Stimulated activated CD4-positive, alpha-beta T cell treated with anti-CD3 and anti-CD28 coated beads, Interleukin-4, amount 100 ng/mL, for 48 hours (primary cell): ENCODE measurements around the gene SLC10A3.

ENCODE experiments used
- DNase-seq, 2 donors: peaks; one replicate each; pipeline ENCODE4 v3.0.0-alpha.2; 2020; ENCODE audit warnings: low read depth in 2 of 2

Gene SLC10A3

GRCh38 chrX:154465601-154466000 lies 24.8 kb downstream of the SLC10A3 start:
- DNase-seq = no peak

DNA sequence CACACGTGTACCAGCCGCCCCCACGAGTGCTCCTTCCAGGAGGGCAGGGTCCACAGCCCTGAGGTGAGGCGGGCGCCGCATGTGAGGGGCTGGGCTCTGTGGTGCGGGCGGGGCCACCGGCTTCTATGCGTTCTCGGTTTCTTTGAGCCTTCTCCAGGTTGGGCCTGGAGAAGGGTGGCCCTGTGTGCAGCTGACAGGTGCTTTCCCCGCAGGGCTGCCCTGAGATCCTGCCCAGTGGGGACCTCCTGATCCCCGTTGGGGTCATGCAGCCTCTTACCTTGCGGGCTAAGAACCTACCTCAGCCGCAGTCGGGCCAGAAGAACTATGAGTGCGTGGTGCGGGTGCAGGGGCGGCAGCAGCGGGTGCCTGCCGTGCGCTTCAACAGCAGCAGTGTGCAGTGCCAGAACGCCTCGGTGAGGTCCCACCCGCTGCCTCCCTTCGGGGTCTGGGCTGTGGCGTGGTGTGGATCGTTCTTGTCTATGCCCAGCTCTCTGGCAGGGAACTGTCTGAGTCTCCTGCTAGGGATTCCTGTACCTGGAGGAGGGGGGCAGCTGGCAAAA lies 25.5 kb downstream of the SLC10A3 start:
- DNase-seq = no peak

DNA sequence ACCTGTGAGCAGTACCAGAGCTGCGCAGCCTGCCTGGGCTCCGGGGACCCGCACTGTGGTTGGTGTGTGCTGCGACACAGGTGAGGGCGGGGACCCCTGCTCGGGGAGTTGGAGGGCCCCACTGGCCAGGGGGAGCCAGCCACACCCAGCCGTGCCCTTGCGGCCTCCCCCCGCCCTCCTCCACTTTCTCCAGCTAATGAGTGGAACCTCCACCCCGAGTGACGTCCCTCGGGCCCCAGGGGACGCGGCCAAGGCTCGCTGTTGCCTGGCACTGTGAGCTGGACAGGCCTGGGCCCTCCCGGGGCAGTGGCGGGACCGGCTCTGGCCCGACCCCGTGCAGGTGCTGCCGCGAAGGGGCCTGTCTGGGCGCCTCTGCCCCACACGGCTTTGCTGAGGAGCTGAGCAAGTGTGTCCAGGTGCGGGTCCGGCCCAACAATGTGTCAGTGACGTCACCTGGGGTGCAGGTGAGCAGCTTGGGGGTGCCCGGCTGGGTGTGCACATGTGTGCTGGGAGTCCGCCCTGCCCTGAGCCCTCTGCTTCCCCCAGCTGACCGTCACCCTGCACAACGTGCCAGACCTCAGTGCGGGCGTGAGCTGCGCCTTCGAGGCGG lies 26.7 kb downstream of the SLC10A3 start:
- DNase-seq = no peak

GRCh38 chrX:154462396-154462795 lies 28.0 kb downstream of the SLC10A3 start:
- no peak for DNase-seq

DNA sequence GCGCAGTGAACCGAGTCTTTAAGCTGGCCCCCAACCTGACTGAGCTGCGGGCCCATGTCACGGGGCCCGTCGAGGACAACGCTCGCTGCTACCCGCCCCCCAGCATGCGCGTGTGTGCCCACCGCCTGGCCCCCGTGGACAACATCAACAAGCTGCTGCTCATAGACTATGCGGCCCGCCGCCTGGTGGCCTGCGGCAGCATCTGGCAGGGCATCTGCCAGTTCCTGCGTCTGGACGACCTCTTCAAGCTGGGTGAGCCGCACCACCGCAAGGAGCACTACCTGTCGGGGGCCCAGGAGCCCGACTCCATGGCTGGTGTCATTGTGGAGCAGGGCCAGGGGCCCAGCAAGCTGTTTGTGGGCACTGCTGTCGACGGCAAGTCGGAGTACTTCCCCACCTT lies 30.1 kb downstream of the SLC10A3 start:
- DNase-seq = no peak

DNA sequence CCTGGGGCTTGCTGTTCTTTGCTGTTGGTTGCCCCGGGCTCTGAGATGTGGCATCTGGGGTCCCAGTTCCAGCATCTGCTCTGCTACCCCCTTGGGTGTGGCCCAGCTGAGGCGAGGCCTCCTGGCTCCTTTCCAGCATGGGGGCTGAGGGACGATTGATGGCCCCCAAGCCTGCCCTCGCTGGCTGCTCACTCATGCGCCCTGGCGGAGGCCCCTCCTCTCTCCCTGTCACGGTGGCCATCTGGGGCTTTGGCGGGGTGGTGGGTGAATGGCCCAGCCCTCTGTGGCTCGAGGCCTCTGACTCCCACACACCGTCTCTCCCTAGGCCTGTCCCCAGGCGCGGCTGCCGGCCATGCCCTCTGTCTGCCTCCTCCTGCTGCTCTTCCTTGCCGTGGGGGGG lies 30.6 kb downstream of the SLC10A3 start:
- DNase-seq = no peak

DNA sequence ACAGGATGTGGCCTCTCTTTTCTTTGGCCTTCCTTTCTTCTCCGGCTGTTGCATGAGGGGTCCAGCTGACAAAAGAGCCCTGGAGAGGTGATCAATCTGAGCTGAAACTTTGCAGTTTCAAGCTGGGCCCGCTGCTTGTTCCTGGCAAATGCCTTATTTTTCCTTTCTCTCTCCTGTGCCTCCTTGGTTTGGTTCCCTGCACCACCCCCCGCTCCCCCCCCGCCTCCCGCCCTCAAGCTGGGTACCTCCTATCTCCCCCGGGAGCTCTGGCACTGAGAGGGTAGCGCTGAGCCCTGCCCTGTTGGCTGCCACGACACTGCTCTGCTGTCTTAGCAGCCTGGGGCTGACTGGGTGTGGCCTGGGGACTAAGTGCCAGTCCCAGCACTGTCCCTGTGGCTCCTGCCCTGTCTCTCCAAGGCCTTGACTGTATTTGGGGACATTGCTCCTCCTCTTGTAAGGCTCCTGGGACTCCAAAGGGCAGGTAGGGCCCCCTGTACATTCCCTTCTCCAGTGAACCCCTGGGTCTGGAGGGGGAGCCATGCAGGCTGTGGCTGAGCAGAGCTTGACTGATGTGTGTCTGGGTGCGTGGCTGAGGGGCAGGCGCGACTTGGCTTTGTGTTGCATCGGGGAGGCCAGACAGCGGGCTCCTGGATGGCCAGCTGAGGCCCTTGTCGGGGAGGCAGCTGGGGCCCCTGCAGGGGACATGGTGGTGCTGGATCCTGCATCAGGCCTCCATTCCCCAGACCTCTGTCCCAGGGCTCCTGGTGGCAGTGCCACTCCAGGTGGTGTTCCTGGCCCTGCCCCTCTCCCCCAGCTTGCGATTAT lies 31.3 kb downstream of the SLC10A3 start:
- no peak for DNase-seq

DNA sequence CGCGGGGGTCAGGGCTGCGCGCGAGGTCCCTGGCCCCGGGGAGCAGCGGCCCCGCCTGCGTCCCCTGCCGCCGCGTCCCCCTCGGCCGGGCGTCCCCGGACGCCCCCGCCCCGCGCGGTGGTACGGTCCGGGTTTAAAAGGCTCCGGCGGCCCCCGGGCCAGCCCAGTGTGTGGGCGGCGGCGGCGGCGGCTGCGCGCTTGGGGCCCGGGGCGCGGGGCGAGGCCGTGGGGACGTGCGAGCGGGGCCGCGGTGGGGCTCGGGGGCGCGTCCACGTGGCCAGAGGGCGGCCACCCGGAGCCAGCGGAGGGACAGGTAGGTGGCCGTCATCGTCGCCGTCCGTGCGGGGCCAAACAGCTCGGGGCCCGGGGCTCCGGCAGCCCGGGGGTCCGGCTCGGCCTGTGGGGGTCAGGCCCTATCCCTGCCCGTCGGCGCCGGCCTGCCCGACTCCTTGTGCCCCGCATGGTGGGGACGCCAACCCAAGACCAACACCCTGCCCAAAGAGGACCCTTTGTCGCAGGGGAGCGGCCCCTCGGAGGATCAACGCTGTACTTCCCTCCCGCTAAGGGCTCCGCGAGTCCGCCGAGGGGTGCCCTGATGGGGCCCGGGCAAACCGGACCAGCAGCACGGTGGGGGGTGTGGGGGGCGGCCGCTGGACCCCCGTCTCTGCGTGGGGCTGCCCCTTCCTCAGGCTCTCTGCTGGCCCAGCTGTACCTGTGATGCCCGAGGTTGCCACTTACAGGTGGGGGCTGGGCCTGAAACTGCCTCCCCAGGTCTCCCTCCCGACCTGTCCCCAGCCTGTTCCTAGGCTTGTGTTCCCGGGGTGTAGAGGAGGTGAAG lies 32.1 kb downstream of the SLC10A3 start, which contains the start of gene PLXNA3:
TSS of gene PLXNA3 (plus strand) at position 166 of the 838 bp plus-strand sequence. CDS start 1,903 bp downstream, outside the sequence.
- DNase-seq = peak; percentile 48 to 54

DNA sequence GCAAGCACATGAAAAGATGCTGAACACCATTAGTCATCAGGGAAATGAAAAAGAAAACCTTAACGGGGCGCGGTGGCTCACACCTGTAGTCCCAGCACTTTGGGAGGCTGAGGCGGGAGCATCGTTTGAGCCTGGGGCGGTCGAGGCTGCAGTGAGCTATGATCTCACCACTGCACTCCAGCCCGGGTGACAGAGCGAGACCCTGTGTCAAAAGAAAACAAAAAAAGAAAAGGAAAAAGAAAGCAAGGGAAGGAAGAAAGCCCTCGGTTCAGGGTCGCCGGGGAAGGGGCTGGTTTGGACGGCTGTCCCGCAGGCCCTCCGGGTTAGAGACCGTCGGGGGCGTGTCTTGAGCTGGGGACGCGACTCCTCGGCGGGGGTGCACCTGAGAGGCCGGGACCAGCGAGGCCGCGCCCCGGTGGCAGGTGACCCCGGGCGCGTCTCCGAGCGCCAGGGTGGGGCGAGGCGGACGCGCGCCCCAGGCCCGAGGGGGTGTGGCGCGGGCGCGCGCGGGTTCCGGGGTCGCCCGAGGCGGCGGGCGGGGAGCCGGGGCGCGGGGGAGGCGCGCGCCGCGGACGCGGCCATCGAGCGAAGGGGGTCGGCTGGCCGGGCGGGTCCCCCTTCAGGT lies 32.8 kb downstream of the SLC10A3 start:
- DNase-seq = peak in 1 of 2 donors; percentile 27

GRCh38 chrX:154452823-154453222 lies 37.6 kb downstream of the SLC10A3 start:
- no peak for DNase-seq

GRCh38 chrX:154450312-154450711 lies 40.1 kb downstream of the SLC10A3 start:
- no peak for DNase-seq

GRCh38 chrX:154449618-154450017 lies 40.8 kb downstream of the SLC10A3 start:
- no peak for DNase-seq

GRCh38 chrX:154448484-154448883 lies 41.9 kb downstream of the SLC10A3 start:
- no peak for DNase-seq

- DNase-seq = no peak
Observed at GRCh38 chrX:154446430-154446829, 44.0 kb downstream of the SLC10A3 start.

DNA sequence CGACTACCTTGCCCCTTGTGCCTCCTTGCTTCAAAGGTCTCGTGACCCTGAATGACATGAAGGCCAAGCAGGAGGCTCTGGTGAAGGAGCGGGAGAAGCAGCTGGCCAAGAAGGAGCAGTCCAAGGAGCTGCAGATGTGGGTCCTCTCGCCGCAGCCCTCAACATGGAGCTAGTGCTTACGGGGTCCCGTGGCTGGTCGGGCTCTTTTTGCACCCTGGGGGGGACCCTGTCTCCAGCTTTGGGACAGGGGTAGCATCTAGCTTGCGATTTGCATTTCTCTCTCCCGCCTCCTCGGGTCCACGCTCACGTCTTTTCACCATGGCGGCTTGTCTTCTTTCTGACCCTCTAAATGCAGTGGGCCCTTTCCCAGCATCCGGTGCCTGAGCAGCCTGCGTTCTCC lies 44.7 kb downstream of the SLC10A3 start:
- DNase-seq = no peak

- DNase-seq = no peak
Observed at GRCh38 chrX:154444755-154445246, 45.6 kb downstream of the SLC10A3 start.

GRCh38 chrX:154443992-154444754 lies 46.3 kb downstream of the SLC10A3 start, which contains the start of gene FAM50A:
Gene FAM50A (plus strand): TSS chrX:154444141. CDS start chrX:154444236, 95 bp downstream.
- DNase-seq = peak; percentile 60 to 64

DNA sequence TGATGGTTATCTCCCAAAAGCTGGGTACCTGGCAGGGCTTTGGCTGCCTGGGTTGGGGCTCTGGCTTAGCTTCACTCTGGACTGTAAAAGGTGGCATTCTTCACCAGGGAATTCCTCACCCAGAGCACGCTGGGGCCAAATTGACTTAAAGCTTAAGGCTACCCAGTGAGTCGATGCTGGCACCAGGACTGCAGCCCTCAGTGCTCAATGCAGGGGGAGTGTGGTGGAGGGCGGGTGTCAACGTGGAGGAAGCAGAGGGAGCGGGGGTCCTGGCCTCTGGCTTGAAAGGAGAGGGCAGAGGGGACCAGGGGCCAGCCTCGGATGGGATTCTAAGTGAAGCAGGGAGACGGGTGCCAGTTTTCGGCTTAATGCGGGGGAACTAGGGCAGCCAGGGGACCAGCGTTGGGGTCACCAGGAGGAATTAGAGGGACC lies 46.9 kb downstream of the SLC10A3 start:
- no peak for DNase-seq

GRCh38 chrX:154441984-154442707 lies 48.3 kb downstream of the SLC10A3 start:
- DNase-seq = no peak

GRCh38 chrX:154441564-154441963 lies 48.9 kb downstream of the SLC10A3 start:
- no peak for DNase-seq
